ENCODE results near the gene DBN1.
A peak's percentile ranks its signal among the peaks of the same experiment; 100 is the strongest.

DBN1 gene

GRCh38 chr5:177443144-177443983 is 30.1 kb downstream of the DBN1 start:
- DNase-seq (ENCODE audit: low spot score) = no peak

- DNase-seq (ENCODE audit: low spot score) = peak; percentile 90
These were observed 31.2 kb downstream of the DBN1 start for GRCh38 chr5:177442066-177442826.

- DNase-seq (ENCODE audit: low spot score) = no peak
These were observed 32.2 kb downstream of the DBN1 start for GRCh38 chr5:177440990-177441780.

GRCh38 chr5:177440211-177440989 is 33.0 kb downstream of the DBN1 start:
- DNase-seq (ENCODE audit: low spot score) = peak; percentile 16

- no peak for DNase-seq (ENCODE audit: low spot score)
These were observed 33.8 kb downstream of the DBN1 start for GRCh38 chr5:177439518-177440053.

- no peak for DNase-seq (ENCODE audit: low spot score)
These were observed 35.0 kb downstream of the DBN1 start for GRCh38 chr5:177438468-177438867.

GRCh38 chr5:177437623-177438022 is 35.8 kb downstream of the DBN1 start:
- peak; percentile 84 for DNase-seq (ENCODE audit: low spot score)

- no peak for DNase-seq (ENCODE audit: low spot score)
These were observed 37.4 kb downstream of the DBN1 start for GRCh38 chr5:177435847-177436536.

- peak; percentile 89 for DNase-seq (ENCODE audit: low spot score)
These were observed 38.3 kb downstream of the DBN1 start for GRCh38 chr5:177434942-177435738.

GRCh38 chr5:177434437-177434836 is 39.0 kb downstream of the DBN1 start:
- no peak for DNase-seq (ENCODE audit: low spot score)

GRCh38 chr5:177433658-177434217 is 39.7 kb downstream of the DBN1 start:
- DNase-seq (ENCODE audit: low spot score) = no peak

GRCh38 chr5:177432839-177433657 is 40.4 kb downstream of the DBN1 start:
- no peak for DNase-seq (ENCODE audit: low spot score)

GRCh38 chr5:177432143-177432838 is 41.1 kb downstream of the DBN1 start:
- peak; percentile 81 for DNase-seq (ENCODE audit: low spot score)

- peak; percentile 86 for DNase-seq (ENCODE audit: low spot score)
These were observed 41.9 kb downstream of the DBN1 start for GRCh38 chr5:177431317-177432142.

- peak; percentile 0 for DNase-seq (ENCODE audit: low spot score)
These were observed 42.5 kb downstream of the DBN1 start for GRCh38 chr5:177430972-177431316.

GRCh38 chr5:177430140-177430951 is 43.1 kb downstream of the DBN1 start:
- DNase-seq (ENCODE audit: low spot score) = no peak

Measured in SW480 (cell line).